CD4-positive, alpha-beta T cell treated with Interleukin-15 for 4 hours (primary cell): ENCODE data around the gene TMEM125.

ENCODE experiments used
- DNase-seq: peaks from one replicate; pipeline ENCODE4 v3.0.0-alpha.2; 2020; ENCODE audit warnings: low spot score

TMEM125 gene

DNA sequence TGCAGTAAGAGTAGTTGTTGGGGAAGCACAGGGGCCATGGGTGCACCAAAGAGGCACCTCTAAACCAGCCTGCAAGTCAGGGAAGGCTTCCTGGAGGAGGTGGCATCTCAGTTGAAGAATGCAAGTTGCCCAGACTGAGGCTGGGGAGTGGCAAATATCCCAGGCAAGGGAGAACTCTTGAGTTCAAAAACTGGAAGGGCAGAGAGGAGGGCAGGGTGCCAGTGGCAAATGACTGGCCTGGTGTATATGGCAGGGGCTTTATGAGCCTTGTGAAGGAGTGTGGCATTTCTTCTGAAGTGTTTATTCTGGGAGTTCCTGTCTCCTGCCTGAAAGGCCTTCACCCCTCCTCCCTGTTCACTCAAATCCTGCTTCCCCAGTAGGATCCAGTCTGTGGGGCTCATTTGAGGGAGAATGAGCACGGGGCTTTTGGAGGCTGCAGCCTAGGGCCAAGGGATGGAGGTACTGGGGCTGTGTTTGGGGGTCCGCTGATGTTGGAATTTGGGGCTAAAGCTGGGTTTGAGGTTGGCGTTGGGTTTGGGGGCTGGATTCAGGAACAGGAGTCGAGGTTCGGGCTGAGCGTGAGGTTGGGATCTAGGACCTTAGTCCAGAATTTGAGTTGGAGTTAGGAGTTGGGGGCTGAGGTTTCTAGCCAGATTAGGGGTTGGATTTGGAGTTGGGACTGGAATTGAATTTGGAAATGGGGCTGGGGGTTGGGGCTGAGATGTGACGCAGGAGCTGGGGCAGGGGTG, at the start of gene TMEM125:
TMEM125 (plus strand) TSS at position 357 of the 749 bp plus-strand sequence. CDS start 2,740 bp downstream, outside the sequence.
- DNase-seq: no peak

- no peak for DNase-seq
These were observed 48.6 kb upstream of the TMEM125 start for GRCh38 chr1:43220905-43221778.

GRCh38 chr1:43221797-43222196, 48.0 kb upstream of the TMEM125 start:
- no peak for DNase-seq

- DNase-seq: no peak
These were observed 46.9 kb upstream of the TMEM125 start for GRCh38 chr1:43222879-43223278.

- DNase-seq: no peak
These were observed 44.6 kb upstream of the TMEM125 start for GRCh38 chr1:43225168-43225567.

DNA sequence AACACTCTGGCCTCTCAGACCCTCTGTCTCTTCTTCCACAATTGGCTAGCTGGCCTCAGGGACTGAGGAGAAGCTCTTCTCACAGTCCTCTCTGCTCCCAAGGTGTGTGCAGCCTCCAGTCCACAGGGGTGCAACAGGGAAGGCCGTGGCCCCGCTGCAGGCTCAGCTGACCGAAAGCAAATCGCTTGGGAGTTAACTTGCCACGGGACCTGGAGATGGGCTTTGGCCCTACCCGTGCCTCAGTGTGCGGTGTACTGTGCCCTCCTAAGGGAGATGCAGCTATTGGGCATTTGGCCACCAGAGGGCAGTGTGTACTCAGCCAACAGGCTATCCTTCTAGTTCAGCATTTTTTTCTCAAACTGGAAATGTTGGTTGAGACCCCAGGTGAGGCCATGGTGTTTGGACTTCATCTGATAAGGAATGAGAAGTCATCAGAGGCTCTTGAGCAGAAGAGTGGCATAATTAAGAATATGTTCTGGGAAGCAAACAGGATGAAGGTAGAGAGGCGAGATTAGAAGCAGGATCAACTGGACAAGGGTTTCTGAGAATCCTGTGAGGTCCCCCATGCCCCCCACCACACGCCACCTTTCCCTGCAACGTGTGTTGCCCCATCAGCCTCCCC, 42.5 kb upstream of the TMEM125 start:
- peak; percentile 78 for DNase-seq

DNA sequence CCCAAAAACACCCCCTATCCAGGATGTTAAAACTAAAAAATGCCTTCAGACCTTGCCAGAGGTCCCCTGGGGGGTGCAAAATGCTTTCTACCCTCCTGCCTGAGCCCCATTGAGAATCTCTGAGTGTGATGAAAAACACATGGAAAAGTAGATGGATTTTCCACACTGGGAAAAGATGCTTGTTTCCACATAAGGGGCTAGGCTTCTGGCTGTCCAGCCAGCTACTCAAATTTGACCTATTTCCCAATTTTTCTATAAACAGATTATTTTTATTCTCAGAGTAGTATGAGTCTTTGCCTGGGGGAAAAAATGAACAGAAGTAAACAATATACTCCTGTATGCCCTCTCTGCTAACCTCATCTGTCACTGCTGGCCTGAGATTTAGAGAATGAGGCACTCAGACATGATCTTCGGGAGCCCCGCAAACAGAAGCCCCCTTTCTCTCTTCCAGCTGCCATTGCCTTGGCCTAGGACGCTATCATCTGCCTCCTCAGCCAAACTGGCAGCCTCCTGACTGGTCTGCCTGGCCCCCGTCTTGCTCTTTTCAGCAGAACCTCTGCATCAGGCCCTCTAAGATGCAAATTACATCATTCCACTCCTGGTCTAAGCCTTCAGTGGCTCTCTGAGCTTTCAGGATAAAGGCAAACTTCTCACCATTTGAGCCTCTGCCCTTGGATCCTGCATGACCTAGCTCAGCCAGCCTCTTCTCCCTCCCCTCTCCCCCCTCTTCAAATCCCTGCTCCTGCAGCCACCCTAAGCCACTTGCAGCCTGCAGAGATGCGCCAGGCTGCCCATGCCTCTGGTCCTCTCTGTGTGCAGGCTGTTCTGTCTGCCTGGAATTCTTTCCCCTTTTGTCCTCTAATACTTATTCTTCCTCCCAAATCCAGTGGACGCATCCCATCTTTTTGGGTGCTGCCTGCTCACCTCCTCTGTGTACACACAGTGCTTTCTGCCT, 39.7 kb upstream of the TMEM125 start:
- no peak for DNase-seq

- DNase-seq: no peak
These were observed 37.7 kb upstream of the TMEM125 start for GRCh38 chr1:43232074-43232473.

GRCh38 chr1:43232482-43232881, 37.3 kb upstream of the TMEM125 start:
- no peak for DNase-seq

DNA sequence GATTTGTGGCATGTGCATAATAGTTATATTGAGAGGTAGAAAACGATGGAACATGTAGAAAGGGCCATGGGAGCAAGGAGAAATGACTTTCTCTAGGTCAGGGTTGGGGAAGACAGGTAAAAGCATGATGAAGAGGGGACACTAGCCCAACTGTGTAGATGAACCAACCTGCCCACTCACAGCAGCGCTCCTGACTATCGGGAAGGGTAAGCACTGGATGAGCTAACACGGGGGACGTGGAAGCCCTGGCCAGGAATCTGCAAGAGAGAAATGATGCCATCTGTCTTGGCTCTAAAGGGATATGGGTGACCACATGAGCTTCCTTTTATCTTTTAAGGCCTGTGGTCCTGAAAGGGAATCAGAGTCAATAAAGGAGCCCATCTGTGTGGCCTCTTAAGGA, 36.2 kb upstream of the TMEM125 start:
- DNase-seq: no peak

DNA sequence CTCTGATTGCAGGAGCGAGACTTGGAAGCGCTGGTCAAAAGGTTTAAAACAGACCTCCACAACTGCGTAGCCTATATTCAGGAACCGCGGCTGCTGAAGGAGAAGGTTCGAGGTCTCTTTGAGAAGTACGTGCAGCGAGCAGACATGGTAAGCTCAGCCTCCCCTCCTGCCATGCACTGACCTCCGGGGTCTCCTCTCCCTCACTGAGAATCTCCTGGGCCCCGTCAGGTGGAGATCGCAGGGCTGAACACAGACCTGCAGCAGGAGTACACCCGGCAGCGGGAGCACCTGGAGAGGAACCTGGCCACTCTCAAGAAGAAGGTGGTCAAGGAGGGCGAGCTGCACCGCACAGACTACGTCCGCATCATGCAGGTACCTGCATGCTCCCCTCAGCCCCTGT, 35.5 kb upstream of the TMEM125 start:
- DNase-seq: no peak

DNA sequence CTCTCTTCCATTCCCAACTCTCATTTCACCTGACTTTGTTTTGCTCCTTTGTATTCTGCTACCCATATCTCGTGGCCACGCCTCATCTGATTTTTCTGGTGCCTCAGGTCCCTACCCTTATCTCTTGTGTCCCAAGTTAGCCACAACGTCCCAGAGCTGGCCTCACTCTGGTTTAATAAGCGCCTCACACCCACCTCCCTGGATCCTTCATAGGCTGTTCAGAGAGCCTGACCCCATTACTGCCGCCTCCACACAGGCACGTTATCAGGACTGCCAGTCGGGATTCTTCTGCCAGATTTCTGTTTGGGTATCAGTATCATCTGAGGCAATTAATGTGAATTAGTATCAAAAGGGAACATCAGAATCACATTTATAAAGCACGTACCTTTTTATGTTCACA, 34.7 kb upstream of the TMEM125 start:
- DNase-seq: no peak

DNA sequence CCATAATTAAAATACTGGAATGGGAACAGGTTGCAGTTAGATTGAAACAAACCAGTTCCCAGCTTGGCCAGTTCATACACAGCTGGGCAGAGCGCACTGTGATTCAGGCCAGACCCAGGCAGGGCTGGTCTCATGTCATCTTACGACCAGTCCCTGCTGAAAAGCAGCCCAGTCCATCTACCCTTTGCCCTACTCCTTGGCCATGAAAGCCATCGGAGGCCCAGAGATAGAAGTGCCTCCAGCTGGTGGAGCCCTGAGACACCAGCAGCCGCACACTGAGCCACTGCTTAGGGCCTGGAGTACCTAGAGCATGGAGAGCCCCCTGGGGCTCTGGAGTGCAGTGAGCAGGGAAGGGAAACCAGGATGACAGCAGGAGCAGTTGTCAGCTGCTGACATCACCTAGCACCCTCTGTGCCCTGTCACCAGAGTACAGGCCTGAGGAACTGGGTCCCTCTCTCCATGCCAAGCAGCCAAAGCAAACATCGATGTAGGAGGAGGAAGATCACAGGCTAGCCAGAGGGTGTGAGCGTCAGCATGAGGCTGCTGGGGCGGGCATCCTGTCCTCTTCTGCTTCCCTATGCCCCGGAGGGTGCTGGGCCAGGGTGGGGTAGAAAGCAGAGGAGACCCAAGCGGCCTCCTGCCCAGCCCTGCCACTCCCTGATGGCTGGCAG, 34.2 kb upstream of the TMEM125 start:
- DNase-seq: no peak

GRCh38 chr1:43237121-43237520, 32.7 kb upstream of the TMEM125 start:
- DNase-seq: no peak

- no peak for DNase-seq
These were observed 31.7 kb upstream of the TMEM125 start for GRCh38 chr1:43238085-43238484.

DNA sequence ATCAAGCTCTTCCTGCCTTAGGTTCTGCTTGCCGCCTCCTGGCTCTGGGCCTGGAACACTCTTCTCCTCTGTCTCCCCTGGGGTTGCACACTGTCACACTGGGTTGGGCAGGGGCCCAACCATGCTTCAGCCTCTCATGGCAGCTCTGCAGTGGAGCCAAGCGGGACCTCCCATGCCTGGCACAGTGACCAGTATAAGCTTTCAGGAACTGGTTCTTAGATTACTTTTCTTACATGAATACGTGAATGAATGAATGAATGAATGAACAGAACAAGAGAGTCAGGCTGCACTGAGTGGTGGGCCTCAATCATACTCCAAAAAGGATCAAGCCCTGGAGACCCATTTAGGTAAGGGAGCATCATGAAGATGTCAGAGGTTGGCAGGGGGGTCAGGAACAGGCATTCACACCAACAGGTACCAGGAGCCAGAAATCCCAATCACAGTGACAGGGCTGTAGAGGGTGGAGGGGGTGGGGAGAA, 30.8 kb upstream of the TMEM125 start:
- no peak for DNase-seq

DNA sequence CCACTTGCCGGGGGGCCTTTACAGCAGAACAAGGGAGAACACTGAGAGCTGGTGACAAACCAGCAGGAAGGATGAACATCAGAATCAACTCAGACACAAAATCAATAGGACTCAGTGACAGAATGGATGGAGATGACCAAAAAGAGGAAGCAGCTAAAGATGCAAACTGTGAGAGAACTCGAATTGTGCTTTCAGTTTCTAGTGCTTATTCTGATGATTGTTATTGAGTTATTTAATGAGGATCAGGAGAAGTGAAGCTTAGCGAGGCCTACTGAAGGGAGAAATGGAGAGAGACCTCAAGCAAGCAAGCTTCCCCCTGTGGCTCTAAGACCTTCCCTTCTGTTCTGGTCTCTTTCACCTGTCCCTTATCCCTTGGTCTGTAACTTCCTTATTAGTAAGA, 30.3 kb upstream of the TMEM125 start:
- no peak for DNase-seq

GRCh38 chr1:43241413-43241836, 28.4 kb upstream of the TMEM125 start:
- DNase-seq: no peak

- no peak for DNase-seq
These were observed 26.5 kb upstream of the TMEM125 start for GRCh38 chr1:43243299-43243698.

DNA sequence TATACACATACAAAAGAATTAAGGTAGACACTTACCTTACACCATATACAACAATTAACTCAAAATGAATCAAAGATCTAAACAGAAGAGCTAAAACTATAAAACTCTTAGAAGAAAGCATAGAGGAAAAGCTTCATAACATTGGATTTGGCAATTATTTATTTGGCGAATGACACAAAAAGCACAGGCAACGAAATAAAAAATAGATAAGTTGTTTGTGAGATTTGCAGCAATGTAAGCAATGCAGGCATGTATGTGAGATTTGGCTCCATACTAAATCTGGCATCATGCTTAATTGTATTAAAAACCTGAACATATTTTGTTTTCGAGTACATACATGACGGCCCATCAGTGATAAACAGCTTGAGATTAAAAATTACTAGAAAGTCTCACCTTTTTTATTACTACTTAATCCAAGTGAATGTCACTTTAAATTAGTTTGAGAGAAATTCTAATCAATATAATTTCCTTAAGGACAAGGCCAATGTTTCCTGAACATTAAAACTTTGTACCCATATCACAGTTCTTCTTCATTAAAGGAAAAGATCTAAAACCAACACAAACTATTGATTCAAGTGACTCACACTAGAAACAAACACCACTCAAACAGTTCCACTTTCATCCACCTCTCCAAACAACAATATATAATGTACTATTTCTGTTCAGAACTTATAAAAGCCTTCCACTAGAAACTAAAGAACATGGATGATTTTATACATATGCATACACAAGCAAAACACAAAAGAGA, 23.1 kb upstream of the TMEM125 start:
- no peak for DNase-seq
